Gastrocnemius medialis (tissue), 4 donors: Measurements from ENCODE around the gene SCP2. TPM values are rescaled to one million over a fixed set of nuclear protein-coding genes. Genes with fewer than 3 reads are reported as not detected.
A peak's percentile ranks its signal among the peaks of the same experiment; 100 is the strongest.

ENCODE experiments used
- ATAC-seq, 2 donors: fragments of 150-250 bp; one replicate each; pipeline ENCODE4 v1.9.1; 2016
- DNase-seq, 2 donors: peaks; one replicate each; pipeline ENCODE4 v3.0.0-alpha.2; 2019
- H3K27ac ChIP-seq, 4 donors: fragments of 200-600 bp; sonication (generic); 1 replicate in 1 of 4; 2 replicates in 3 of 4; pipeline ENCODE4 v1.5.1; 2016 to 2018; ENCODE audit warnings: mild to moderate bottlenecking in 2 of 4, moderate library complexity in 1 of 4
- H3K27me3 ChIP-seq, 3 donors: fragments of 200-600 bp; sonication (generic) in 2 of 3; 1 replicate in 1 of 3; 2 replicates in 2 of 3; pipeline versions ENCODE4 v1.5.1 to v1.6.0; 2016 to 2019; ENCODE audit warnings: mild to moderate bottlenecking in 1 of 3, moderate library complexity in 1 of 3
- H3K36me3 ChIP-seq, 2 donors: fragments of 200-600 bp; sonication (generic) in 1 of 2; one replicate each; pipeline ENCODE4 v1.5.1; 2017 to 2018
- H3K4me1 ChIP-seq, 2 donors: fragments of 200-600 bp; sonication (generic) in 1 of 2; one replicate each; pipeline ENCODE4 v1.5.1; 2016 to 2017; ENCODE audit warnings: mild to moderate bottlenecking in 2 of 2
- H3K4me3 ChIP-seq, 4 donors: fragments of 200-600 bp; sonication (generic) in 3 of 4; 1 replicate in 1 of 4; 2 replicates in 3 of 4; pipeline ENCODE4 v1.5.1; 2016 to 2019; ENCODE audit warnings: mild to moderate bottlenecking in 2 of 4
- H3K9me3 ChIP-seq, 3 donors: fragments of 200-600 bp; sonication (generic) in 2 of 3; 1 replicate in 1 of 3; 2 replicates in 2 of 3; pipeline ENCODE4 v1.5.1; 2016 to 2019
- POLR2A ChIP-seq, 2 donors: fragments of 450-650 bp; IDR thresholded peaks; one replicate each; pipeline ENCODE4 v1.6.1; 2017; ENCODE audit warnings: antibody characterized with exemption in 2 of 2, mild to moderate bottlenecking in 2 of 2, moderate library complexity in 2 of 2
- in situ Hi-C, 4 donors: fragments of 200-750 bp; cut with MboI; loops; one replicate each; pipeline versions ENCODE4 v1.15.0 to v1.8.0; 2017; ENCODE audit warnings: low sequenced_read_pairs in 4 of 4
- intact Hi-C: fragments of 100-400 bp; cut with DNase I; formaldehyde crosslinking; loops from one replicate; pipeline ENCODE4 v1.15.1; 2023; ENCODE audit warnings: low total_unique reads
- total RNA-seq, 4 donors: library from RNA; depleted of rRNA; stranded (reverse); fragments of >200 nt; gene quantifications; one replicate each; pipeline versions ENCODE4 v1.1.0 to v1.2.3, GENCODE V29; 2016
- TF ChIP-seq, protein P1 (sequence below), 5 experiments: fragments of 450-650 bp in 3 of 5; fragments of 200-600 bp in 2 of 5; sonication (generic) in 2 of 5; IDR thresholded peaks in 4 of 5; conservative IDR thresholded peaks in 1 of 5; 1 replicate in 4 of 5; 2 replicates in 1 of 5; pipeline ENCODE4 v1.5.1; 2016 to 2019; ENCODE audit warnings: antibody characterized with exemption in 5 of 5, mild to moderate bottlenecking in 3 of 5, moderate library complexity in 3 of 5

Gene SCP2
- total RNA-seq, 4 donors from 2014 or later: 44.6 to 75.4 (median 61.1) TPM

DNA sequence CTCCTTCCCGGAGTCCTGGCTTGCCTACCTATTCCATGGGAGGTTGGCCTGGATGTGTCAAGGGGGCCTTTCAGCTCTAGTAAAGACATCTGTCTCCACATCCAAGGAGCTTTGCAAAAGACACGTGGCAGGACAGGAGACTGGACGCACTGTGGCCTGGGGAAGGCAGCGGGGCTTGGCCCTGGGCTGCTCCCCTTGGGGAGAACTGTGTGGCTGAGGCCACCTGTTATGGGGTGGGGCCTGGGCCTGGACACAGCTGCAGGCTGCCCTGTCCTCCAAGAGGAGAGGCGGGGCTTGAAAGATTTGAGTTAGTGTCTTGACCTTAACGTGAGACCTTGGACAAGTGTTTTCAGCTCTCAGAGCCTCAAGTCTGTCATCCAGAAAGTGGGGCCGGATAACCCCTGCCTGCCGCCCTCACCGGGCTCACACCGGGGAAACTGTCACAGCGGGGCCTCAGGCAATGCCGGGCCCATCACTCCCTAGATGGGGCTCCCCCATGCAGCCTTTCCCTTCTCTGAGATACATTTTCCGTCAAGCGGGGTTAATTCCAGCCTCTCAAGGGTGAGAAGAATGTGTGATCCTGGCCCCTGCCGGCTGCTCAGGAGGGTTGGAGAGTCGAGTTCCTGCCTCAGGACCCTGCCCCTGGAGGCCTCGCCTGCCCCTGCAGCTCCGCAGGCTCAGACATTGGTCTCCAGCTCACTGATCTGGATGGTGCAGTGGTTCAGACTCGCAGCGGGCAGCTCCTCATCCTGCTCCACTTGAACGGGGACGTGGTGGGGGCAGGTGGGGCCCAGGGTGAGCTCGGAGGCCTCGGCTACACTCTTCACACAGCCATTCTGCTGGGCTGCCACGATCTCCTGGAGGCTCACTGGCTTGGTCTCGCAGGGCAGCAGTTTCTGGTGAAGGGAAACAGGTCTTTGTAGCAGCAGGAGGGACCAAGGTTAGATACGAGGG lies 160.5 kb downstream of the SCP2 start:
- H3K4me1 ChIP-seq: no peaks in the 10 kb centered on the region
- H3K36me3 ChIP-seq: no peaks in the 10 kb centered on the region
- ATAC-seq (no peak), DNase-seq (peak in 1 of 2 donors; percentile 38)
- no peak for TF ChIP-seq POLR2A (IDR thresholded peaks at IDR 0.05)
- TF ChIP-seq, protein P1, sequence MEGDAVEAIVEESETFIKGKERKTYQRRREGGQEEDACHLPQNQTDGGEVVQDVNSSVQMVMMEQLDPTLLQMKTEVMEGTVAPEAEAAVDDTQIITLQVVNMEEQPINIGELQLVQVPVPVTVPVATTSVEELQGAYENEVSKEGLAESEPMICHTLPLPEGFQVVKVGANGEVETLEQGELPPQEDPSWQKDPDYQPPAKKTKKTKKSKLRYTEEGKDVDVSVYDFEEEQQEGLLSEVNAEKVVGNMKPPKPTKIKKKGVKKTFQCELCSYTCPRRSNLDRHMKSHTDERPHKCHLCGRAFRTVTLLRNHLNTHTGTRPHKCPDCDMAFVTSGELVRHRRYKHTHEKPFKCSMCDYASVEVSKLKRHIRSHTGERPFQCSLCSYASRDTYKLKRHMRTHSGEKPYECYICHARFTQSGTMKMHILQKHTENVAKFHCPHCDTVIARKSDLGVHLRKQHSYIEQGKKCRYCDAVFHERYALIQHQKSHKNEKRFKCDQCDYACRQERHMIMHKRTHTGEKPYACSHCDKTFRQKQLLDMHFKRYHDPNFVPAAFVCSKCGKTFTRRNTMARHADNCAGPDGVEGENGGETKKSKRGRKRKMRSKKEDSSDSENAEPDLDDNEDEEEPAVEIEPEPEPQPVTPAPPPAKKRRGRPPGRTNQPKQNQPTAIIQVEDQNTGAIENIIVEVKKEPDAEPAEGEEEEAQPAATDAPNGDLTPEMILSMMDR (IDR thresholded peaks at IDR 0.05 in 4 of 5, conservative IDR thresholded peaks at IDR 0.05 in 1 of 5): no peak
- in situ Hi-C loops (no loop called here), intact Hi-C loops (no loop called here)
- H3K9me3 ChIP-seq: no peaks in the 10 kb centered on the region
- H3K27me3 ChIP-seq: no peaks in the 10 kb centered on the region
- no peak overlapping the region for H3K4me3 ChIP-seq
- H3K27ac ChIP-seq: no peak overlapping the region

DNA sequence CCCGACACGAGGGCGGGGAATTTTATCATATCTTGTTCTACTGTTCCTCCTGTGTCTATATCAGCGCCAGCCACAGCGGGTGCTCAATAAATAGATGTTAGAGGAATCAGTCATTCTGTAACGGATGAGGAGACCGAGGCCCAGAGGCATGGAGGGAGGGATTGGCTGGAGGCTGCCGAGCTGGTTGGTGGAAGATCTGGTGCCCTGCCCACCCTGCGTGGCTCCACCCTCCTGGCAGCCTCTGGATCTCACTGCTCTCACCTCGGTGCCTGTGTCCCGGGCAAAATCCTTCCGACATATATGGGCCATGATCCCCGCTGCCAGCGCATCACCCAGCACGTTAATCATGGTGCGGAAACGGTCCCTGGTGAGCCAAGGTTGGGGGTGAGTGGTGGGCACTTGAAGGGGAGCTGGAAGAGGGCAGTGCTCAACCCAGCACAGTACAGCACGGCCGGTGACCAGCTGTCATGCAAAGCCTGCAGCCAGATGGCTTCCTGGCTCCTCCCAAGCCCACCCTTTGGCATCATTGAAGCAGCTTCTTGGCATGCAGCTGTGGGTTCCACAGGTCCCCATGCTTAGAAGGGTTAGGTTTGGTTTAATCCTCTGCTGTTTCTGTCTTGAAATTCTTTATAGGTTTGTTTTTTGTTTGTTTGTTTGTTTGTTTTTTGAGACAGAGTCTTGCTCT lies 161.7 kb downstream of the SCP2 start:
- DNase-seq (no peak), ATAC-seq (no peak)
- Histone ChIP-seq H3K36me3 (no peaks in the 10 kb centered on the region), H3K27ac (no peak overlapping the region), H3K9me3 (no peaks in the 10 kb centered on the region), H3K4me1 (no peaks in the 10 kb centered on the region), H3K27me3 (no peaks in the 10 kb centered on the region), H3K4me3 (no peak overlapping the region)
- intact Hi-C loops: no loop called here
- TF ChIP-seq POLR2A (IDR thresholded peaks at IDR 0.05): no peak
- TF ChIP-seq, protein P1 (IDR thresholded peaks at IDR 0.05 in 4 of 5, conservative IDR thresholded peaks at IDR 0.05 in 1 of 5): no peak
- in situ Hi-C loops: no loop called here

DNA sequence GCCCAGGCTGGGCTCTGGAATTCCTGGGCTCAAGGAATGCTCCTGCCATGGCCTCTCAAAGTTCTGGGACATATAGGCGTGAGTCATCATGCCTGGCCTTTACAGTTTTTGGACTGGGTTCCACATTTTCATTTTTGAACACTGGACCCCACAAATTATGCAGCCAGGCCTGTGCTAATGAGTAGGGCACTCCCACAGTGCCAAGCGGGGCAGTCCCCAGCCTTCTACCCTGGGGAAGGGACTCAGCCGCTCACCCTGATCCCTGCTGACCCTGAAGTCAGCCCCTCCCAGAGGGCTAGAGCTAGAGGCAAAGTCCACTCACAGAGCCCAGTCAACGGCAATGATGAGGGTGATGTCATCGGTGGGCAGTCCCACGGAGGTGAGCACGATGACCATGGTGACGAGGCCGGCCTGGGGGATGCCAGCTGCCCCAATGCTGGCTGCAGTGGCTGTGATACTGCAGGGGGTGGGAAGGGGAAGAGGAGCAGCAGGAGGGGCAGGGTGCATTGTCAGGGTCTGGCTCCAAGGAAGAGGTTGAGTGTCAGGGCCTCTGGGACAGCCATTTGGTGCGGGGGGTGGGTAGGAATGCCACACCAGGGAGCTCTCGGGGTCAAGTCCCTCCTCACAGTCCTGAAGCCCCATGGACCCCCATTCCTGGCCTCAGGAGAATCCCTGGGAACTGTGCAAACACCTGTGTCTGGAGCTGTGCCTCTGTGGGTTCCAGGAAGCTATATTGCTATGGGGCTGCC lies 162.6 kb downstream of the SCP2 start:
- in situ Hi-C loops (no loop called here), intact Hi-C loops (loop anchor here (2.0 kb wide), 1 partner anchor 61 kb away; no protein-coding TSS in a partner anchor)
- Histone ChIP-seq H3K36me3 (no peaks in the 10 kb centered on the region), H3K27ac (no peak overlapping the region), H3K4me1 (no peaks in the 10 kb centered on the region), H3K9me3 (no peaks in the 10 kb centered on the region), H3K4me3 (no peak overlapping the region), H3K27me3 (no peaks in the 10 kb centered on the region)
- ATAC-seq: no peak
- TF ChIP-seq, protein P1 (IDR thresholded peaks at IDR 0.05 in 4 of 5, conservative IDR thresholded peaks at IDR 0.05 in 1 of 5): no peak
- no peak for TF ChIP-seq POLR2A (IDR thresholded peaks at IDR 0.05)
- DNase-seq: no peak

DNA sequence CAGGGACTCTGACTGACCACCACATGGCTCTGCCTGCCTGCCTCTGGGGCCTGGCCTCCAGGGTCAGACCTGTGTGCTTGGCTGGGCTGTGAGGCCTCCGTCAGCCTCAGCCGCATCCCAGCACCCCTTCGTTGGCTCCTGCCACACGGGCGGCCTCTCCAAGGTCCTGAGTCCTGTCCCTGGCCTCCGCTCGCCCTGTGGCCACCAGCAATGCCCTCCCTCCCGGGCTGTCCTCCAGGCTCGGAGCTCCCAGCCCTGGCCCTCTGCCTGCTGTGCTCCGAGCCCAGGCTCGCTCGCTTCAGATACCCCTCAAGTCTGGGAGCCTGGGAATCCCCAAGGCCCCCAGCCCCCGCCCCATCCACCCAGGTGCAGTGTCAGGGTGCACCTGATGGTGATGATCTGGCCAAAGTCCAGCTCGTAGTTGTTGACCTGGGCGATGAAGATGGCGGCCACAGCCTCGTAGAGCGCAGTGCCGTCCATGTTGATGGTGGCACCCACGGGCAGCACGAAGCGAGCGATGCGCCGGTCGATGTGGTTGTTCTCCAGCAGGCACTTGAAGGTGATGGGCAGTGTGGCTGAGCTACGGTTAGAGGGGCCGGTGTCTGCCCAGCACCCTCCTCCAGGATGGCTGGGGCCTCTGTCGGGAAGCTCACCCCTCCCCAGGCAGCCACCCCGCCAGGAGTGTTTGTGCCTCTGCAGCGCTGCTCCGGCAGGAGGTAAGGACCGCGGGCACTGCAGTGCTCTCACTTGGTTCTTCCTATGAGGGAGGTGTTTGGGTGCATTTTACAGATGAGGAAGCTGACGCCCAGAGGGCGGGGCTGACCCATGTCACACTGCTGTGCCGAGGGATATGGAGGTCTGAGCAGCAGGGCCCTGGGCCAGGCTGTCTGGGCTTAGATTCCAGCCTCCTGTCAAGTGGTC lies 163.4 kb downstream of the SCP2 start:
- intact Hi-C loops (loop anchor here (2.0 kb wide), 1 partner anchor 62 kb away; no protein-coding TSS in a partner anchor), in situ Hi-C loops (no loop called here)
- peak overlapping the region in 1 of 4 donors; percentile 13 for H3K27ac ChIP-seq
- H3K4me3 ChIP-seq: no peak overlapping the region
- TF ChIP-seq POLR2A (IDR thresholded peaks at IDR 0.05): no peak
- TF ChIP-seq, protein P1 (IDR thresholded peaks at IDR 0.05 in 4 of 5, conservative IDR thresholded peaks at IDR 0.05 in 1 of 5): no peak
- H3K36me3 ChIP-seq: no peaks in the 10 kb centered on the region
- peak in 1 of 2 donors; percentile 31 for DNase-seq
- no peaks in the 10 kb centered on the region for H3K9me3 ChIP-seq
- H3K27me3 ChIP-seq: no peaks in the 10 kb centered on the region
- H3K4me1 ChIP-seq: no peaks in the 10 kb centered on the region
- ATAC-seq: no peak
